ENCODE data around the gene COPZ2.
"Not testable (repeated sequence)": the region's sequence is repeated elsewhere in the genome, so short reads cannot be mapped to it uniquely, and the experiment has no call there.

Gene COPZ2

DNA sequence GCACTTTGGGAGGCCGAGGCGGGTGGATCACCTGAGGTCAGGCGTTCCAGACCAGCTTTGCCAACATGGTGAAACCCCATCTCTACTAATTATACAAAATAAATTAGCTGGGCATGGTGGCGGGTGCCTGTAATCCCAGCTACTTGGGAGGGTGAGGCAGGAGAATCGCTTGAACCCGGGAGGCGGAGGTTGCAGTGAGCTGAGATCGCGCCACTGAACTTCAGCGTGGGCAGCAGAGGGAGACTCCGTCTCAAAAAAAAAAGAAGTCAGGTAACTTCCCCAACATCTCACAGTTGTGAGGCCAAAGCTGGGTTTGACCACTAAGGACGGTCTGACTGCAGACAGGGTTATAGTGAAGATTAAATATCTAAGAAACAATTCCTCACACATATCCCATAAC is 2.9 kb downstream of the COPZ2 start:
- in situ Hi-C loops (cut with MboI; ENCODE audit: low sequenced_read_pairs), result not testable (repeated sequence)

DNA sequence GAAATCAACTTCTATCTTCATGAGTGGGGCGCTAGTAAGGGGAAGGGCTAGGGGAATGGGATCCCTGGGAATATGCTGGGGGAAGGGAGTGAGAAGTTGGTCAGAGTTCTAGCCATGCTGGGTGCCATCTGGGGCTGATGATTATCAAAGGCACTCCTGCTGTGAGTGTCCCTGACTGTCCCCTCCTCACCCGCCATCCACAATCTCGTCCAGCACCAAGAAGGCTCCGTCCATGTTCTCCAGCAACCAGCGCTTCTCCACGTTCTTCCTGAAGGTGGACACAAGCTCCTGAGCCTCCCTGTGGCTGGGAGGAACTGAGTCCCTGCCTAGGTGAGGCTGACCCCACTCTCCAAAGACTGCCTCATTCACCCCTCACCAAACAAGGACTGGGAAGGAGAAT is 5.6 kb downstream of the COPZ2 start:
- in situ Hi-C loops (cut with MboI; ENCODE audit: low sequenced_read_pairs), result no loop called here

DNA sequence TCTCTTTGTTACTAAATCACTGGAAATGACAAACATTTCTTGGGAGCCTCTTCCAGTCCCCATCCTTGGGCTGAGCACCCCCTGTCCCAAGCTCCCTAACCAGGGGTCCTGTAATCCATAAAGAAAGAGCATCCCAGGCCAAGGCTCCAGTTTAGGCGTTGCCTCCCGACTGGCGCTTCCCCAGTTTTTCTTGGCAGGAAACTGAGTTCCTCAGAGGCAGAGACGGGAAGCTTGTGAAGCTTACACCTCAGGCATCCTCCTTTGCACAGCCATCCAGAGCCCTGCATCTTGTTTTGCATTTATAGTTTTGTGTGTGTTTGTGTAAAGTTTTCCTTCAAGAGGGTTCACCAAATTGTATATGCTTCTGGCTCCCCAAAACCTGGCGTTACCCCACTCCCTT is 7.1 kb downstream of the COPZ2 start:
- in situ Hi-C loops (cut with MboI; ENCODE audit: low sequenced_read_pairs), result no loop called here

DNA sequence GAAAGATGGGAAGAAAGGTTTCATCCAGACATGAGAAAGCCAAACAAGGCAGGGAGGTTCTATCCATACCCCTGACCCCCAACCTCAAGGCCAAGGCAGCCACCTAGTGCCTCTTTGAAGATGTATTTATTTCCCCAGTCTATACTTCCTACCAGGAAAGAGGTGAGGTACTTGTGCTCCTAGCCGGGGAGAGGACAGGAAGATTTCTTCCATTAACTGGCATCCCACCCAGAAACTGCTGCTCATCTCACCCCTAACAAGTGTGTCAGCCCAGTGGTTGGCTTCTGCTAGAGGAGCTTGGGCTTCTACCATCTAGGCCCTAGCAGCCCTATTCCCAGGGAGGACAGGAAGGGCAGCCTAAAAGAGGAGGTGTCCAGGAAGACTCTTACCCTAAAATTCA is 8.9 kb downstream of the COPZ2 start:
- in situ Hi-C loops (cut with MboI; ENCODE audit: low sequenced_read_pairs), result loop anchor here (10.0 kb wide), 1 partner anchor 46 kb away; no protein-coding TSS in a partner anchor

DNA sequence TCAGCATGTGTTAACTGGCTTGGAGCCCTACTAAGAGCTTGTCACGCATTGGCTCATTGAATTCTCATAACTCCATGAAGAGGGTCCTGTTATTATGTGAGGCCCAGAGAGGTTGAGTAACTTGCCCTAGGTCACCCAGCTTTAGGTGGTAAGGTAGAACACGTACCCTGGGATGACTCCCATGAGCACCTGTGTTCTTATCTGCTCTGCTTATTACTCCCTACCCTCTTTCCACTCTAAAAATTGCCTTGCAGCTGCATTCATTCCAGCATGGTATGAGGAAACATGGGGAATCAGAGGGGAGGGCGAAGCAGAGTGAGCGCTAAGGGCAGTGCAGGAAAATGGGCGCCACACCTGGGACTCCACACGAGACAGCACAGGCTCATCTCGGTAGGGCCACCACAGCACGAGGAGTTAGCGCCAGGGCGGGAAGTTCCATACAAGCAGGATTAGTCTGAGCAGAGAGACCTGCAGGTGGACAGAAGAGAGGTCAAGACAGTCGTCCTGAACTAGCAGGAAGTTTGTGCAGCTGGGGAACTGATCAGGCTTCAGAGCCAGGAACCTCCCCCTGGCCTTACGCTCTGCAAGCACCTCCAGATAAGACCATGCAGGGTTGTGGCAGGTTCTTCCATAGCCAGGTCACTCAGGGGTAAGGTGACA is 10.1 kb downstream of the COPZ2 start:
- in situ Hi-C loops (cut with MboI; ENCODE audit: low sequenced_read_pairs), result loop anchor here (10.0 kb wide), 1 partner anchor 47 kb away; no protein-coding TSS in a partner anchor

DNA sequence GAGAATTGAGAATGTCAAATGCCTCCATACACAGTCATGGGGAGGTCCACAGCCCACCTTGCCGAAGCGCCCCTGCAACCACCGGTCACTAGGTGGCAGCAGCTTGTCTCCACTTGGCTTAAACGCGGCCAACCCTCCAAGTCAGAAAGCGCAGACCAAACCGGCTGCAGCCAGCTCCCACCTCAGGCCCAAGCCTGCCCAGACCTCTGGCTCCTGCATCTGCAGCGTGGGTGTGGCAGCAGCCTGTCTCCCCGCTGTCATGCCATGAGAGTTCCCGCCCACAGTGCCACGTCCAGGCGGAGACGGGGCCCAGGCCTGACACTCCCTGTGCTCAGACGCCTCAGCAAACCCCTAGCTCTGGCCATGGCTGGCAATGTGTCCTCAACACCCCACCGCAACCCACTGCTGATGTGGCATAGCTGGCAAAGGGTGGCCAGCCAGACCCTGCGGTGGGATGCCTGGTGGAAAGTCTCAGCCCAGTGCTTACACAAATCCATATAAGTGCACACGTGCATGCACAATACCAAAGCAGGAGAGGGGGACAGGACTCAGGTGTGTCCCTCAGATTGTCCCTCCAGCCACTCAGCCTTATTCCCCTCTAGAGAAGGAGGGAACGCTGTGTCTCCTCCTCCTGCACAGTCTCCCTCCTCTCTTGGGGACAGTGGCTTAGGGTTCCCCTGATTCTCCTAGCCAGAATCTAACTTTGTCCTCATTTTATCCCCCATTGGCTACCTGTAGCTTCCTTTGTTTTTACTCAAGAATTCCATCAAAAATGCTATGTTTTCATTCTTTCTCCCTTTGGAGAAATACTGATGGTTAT is 10.9 kb downstream of the COPZ2 start:
- in situ Hi-C loops (cut with MboI; ENCODE audit: low sequenced_read_pairs), result loop anchor here (10.0 kb wide), 1 partner anchor 48 kb away; no protein-coding TSS in a partner anchor

DNA sequence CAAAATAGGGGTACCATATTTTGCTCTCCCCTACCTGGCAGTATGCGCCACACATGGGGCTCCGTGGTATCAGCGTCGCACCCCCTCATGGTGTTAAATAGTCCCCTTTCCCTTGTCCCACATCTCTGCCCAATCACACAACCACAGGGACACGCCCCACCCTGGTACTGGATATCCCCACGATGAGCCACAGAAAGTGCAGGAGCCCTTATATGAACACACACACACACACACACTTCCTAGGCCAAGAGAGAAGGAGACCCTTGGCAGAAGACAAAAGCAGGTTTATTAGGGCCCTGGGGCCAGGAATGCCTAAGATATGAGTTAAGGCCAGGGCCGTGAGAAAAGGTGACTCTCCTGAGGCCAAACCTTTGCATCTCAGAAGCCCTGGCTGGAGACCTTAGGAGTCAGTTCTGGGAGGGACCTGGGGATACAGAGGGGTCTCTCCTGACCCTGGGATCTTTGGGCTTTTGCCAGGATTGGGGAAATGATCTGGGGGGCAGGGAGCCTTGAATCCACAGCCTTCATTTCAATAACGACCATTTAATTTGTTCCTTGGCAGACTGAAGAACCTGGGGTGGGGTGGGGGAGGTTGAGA is 11.6 kb downstream of the COPZ2 start:
- in situ Hi-C loops (cut with MboI; ENCODE audit: low sequenced_read_pairs), result loop anchor here (10.0 kb wide), 1 partner anchor 49 kb away; no protein-coding TSS in a partner anchor

DNA sequence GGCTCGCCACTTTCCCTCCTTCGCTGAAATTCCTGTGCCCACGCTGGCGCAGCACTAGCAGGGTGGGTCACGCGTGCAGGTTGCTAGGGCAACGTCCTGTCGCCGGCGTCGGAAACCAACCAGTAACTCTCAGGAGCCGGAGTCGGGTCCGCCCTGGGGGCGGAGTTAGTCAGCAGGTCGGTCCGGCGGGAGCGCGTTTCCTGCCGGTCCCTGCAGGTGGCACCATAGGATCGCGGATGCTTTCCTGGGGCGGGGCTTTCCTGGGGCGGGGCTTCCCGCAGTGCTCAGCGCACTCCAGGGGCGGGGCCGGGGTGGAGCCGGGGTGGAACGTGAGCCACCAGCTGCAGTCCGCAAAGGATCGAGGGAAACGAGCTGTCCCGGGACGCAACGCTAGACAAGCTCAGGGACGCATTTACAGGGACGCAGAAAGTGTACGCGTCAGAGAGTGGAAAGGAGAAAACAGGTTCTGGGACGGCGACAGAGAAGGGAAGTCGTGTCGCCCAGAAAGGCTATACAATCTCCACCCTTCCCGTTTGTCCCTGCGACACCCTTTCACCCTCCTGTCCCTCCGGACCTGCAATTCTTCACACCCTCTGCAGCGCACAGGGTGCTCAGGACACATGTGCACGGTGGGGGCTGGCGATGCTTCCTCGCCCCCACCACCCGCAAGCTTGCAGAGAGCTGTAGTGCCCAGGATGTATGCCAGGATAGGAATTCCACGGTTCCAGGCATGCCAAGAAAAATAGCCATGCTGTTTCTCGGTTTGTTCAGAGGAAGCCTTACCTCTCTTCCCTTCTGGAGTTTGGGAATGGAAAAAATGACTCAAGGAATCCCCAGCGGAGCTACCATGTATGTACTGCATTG is 12.3 kb downstream of the COPZ2 start:
- in situ Hi-C loops (cut with MboI; ENCODE audit: low sequenced_read_pairs), result loop anchor here (10.0 kb wide), 1 partner anchor 50 kb away; no protein-coding TSS in a partner anchor

DNA sequence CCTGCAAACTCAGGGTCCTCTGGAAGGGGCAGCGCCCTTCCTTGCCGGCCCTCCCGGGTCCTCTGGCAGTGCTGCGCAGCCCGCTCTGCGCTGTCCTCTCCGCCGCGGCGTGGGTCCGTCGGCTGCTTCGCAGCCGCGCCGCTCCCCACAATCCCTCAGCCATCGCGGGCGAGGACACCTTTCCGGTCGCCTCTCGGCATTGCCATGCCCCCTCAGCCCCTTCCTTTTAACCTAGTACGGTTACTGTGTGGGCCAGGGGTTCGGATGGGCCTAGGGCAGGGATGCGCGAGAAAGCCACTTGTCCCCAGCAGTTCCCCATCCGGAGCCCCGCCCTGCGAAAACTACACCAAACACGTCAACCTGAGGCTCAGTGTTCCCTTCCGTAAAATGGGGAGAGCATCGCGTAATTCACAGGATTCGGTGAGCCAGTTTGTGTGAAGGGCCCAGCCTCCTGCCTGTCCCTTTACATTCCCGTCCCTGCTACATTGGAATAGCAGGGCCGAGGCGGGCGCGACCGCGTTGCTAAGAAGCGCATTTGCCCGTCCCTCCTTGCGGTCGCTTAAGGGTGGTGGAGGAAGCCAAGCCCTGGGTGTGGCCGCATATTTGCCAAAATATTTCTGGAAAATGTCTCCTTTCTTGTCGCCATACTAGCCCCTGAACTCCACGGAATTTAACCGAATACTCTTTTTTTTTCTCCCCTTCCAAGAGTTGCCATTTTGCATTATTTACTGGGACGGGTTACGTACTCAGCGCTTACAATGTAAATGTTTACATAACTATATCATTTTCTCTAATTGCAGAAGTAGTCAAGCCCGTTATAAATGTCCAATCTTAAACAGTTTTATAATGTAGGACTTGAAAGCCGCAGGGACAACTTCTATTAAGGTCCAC is 13.2 kb downstream of the COPZ2 start:
- in situ Hi-C loops (cut with MboI; ENCODE audit: low sequenced_read_pairs), result loop anchor here (10.0 kb wide), 1 partner anchor 50 kb away; no protein-coding TSS in a partner anchor

DNA sequence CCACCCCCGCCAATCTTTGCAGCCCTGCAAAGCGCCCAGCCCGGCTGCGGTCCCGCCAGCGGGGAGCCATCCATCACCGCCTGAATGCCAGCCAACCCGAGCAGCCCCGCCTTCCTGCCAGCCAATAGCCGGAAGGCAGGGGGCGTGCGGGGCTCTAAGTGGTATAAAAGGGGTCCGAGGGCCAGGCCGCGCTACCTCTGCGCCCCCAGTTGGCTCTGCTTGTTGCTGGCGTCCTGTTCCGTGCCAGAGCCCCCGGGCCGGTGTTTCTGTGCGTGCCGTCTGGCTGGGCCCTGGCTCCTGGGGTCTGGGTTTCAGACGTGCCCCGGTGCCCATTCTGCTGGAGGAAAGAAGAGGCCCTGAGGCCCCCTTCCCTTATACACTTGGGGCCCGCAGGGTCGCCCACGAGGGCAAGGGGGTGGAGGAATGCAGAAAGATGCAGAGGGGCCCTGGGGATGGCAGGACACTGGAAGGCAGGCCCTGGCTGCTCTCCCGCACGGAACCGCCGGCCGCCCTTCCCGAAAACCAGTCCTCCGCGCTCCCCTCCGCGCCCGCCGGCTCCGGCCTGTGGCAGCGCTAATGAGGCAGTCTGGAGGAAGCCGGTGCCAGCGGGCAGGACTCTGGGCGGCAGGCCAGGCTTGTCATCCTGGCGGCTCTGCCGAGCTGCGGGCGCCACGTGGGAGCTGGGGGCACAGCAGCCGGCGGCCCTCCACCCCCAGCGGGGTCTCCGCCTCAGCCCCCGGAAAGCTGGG is 14.0 kb downstream of the COPZ2 start:
- in situ Hi-C loops (cut with MboI; ENCODE audit: low sequenced_read_pairs), result loop anchor here (10.0 kb wide), 1 partner anchor 51 kb away; no protein-coding TSS in a partner anchor

DNA sequence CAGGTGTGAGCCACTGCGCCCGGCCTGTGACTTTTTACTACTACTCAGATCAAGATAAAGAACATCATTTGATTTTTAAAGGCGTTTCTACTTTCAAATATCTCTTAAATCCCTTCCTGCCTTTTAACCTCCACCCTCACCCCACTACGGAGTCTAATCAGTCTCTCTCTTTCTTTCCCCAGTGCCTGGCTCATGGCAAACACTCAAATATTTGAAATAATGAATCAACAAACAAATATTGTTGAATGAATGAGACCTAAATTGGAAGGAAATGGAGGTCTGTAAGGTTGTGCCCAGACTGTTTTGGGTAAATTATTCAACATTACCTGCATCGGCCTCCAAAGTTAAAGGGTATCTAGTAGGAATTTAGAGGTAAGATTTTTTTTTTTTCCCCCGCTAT is 14.7 kb downstream of the COPZ2 start:
- in situ Hi-C loops (cut with MboI; ENCODE audit: low sequenced_read_pairs), result loop anchor here (10.0 kb wide), 1 partner anchor 52 kb away; no protein-coding TSS in a partner anchor

DNA sequence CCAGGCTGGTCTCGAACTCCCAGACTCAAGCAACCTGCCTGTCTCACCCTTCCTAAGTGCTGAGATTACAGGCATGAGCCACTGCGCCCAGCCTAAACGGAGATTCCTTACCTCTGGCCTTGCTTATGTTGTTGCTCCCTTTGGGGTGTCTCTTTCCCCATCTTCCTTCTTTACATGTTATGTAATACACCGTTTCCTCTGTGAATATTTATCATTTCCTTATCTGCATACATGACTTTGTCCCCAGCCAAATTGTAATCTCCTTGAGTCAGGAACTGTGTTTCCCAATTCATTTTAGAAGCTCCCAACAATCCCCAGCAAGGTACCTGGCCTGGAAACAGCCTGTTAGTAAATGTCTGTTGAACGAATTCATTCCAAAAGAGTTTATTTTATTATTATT is 15.7 kb downstream of the COPZ2 start:
- in situ Hi-C loops (cut with MboI; ENCODE audit: low sequenced_read_pairs), result loop anchor here (10.0 kb wide), 1 partner anchor 53 kb away; no protein-coding TSS in a partner anchor

DNA sequence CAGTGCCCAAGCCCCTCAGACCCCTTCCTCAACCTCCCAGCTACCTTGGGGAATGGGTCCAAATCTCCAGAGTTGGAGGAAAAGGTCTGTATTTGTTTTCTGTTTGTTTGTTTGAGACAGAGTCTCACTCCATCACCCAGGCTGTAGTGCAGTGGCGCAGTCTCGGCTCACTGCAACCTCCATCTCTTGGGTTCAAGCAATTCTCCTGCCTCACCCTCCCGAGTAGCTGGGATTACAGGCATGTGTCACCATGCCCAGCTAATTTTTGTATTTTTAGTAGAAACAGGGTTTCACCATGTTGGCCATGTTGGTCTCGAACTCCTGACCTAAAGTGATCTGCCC is 19.8 kb downstream of the COPZ2 start:
- in situ Hi-C loops (cut with MboI; ENCODE audit: low sequenced_read_pairs), result not testable (repeated sequence)

DNA sequence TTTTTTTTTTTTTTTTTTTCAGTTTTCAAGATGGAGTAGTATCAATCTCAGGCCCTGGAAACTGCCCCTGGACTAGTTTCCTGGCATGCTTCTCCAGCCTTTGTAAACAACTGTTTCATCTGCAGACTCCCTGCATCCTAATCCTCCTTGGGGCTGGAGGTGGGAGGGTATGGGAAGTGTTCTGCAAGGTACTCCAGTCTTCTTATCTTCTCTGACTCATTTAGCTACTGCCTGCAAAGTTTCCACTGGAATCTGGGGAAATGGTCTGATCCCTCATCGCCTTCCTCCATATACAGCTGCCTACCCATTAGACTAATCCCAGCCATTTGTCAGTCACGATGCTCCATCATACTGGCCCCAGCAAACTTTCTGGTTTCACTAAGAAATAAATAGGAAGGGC is 21.5 kb downstream of the COPZ2 start:
- in situ Hi-C loops (cut with MboI; ENCODE audit: low sequenced_read_pairs), result no loop called here

DNA sequence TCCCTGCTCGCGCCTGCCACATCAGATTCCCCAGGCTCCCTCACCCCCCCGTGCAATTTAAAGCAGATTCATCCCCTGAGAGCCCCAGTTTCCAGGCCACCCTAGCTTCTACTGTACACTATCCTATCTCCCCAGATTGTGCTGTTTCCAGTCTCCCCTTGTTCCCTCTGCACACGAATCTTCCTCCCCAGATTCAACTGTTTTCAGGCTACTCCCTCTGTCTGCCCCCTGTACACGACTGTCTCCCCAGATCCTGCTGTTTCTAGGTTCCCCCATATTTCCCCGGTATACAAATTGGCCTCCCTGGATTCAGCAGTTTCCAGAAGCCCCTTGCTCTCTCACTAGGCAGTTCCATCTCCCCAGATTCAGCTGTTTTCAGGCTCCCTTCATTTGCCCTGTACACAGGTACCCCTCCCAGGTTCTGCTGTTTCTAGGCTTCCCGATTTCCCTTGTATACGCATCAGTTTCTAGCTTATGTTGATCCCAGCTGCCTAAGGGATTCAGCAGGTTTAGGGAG is 22.9 kb downstream of the COPZ2 start:
- in situ Hi-C loops (cut with MboI; ENCODE audit: low sequenced_read_pairs), result no loop called here

DNA sequence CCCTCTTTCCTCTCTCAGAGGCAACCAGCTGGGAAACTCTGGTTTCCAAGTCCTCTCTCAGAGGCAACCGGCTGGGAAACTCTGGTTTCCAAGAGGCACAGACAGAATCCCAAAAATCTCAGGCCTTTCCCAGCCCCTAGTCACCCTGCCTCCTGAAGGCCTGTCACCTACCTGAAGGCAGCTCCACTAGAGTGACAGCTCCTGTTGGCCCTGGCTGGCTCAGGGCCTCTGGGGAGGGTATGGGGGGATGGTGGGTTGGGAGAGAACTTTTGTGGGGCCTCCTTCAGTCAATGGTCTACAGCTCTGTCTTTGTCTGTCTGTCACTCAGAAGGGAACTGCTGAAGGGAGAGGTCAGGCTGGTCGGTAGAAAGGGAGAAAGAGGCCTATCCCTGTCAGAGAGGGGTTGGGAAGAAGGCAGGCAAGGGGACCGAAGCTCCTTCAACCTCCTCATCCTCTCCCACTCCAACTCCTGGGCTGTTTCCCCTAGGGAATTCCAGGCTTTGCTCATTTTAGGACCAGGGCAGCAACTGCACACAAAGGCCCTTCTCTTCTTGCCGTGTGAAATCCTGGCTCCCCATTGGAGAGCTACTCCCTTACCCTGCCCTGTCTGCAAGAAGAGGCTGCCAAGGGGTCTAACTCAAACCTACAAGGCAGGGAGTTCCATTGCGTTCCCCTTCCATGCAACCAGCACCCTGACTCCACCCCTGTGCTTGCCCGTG is 23.6 kb downstream of the COPZ2 start:
- in situ Hi-C loops (cut with MboI; ENCODE audit: low sequenced_read_pairs), result no loop called here

DNA sequence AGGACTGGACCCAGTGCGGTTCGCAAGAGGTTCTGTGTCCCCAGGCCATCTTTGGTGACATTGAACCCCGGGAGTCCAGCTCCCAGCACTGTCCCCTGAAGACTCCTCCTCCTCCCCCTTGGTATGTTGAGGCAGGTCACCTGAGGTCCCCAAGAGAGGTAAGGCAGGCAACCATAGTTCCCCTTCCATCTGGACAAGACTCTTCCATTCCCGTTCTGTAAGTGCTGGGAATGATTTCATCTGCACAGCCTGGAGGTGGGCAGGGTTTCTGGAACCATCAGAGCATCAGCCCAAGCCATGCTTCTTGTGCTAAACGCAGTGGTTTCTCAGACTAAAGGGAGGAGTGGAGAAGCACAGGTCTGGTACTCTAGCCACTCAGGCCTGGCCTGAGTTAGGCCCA is 24.9 kb downstream of the COPZ2 start:
- in situ Hi-C loops (cut with MboI; ENCODE audit: low sequenced_read_pairs), result no loop called here

DNA sequence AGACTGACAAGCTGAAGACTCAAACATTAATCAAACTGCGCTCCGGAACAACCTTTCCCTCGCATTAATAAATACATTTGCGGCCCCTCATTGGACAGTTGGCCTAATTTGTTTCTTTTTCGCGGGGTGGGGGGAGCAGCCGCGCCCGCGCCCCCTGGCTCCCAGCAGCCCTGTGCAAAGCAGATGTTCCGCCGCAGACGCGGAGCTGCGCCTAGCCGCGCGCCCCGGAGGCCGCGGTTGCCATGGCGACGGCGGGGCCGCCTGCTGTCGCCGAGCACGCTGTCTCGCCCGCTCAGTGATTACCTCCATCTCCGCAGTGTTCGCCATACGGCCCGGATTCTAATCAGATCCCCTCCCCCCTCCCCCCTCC is 25.5 kb downstream of the COPZ2 start:
- in situ Hi-C loops (cut with MboI; ENCODE audit: low sequenced_read_pairs), result no loop called here
